ENCODE measurements around the gene ASCL5.
A peak's percentile ranks its signal among the peaks of the same experiment; 100 is the strongest.

ASCL5 gene

DNA sequence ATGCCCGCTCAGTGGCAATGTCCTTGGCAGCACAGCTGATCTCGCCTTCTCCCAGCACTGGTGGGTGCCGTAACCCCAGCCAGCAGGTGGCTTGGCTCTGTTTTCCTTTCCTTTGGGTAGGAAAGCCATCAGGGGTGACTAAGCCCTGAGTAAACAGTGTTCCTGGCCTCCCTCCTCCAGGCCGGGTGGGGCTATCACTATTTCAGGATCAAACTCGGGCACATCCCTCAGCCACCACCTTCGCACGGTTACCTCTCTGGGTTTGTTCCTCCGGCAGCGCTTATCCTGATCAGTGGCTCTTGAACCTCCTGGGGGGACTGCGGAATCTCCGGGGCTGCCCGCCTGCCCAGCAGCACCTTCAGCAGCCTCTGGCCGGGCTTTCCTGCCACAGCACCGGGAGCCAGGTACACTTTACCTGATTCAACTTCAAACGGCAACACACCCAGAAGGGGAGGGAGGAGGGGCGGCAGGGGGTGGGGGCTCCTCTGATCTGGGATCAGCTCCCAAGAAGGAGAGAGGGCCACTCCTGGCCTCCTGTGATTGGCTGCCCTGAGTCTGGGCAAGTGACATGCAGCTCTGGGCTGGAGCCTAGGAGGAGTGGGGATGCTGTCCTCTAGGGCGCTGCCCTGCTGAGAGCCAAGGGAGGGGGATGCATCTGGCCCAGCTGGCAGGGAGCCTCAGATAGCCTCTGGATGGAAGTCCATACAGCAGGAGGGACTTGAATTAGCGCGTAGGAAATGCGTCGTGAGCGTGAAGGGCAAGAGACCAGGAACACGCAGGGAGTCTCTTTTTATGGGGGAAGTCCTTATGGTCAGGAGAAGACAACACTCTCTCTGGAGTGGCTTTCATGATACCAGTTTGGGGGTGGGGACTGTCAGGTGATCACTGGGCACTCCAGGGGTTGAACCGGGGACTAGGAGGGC lies at the start of gene ASCL5:
Gene ASCL5 (minus strand): TSS at position 353 of the 923 bp plus-strand sequence. CDS start 11,812 bp downstream, outside the sequence.
- DNase-seq: no peak
- TF ChIP-seq GATA1 (IDR thresholded peaks at IDR 0.05; ENCODE audit: low read depth, low read length) (no peak), POLR2A (IDR thresholded peaks at IDR 0.05; ENCODE audit: low read length) (no peak)

- TF ChIP-seq GATA1 (IDR thresholded peaks at IDR 0.05; ENCODE audit: low read depth, low read length) (no peak), POLR2A (IDR thresholded peaks at IDR 0.05; ENCODE audit: low read length) (no peak)
- no peak for DNase-seq
These were observed 49.0 kb upstream of the ASCL5 start for GRCh38 chr1:201175820-201176500.

DNA sequence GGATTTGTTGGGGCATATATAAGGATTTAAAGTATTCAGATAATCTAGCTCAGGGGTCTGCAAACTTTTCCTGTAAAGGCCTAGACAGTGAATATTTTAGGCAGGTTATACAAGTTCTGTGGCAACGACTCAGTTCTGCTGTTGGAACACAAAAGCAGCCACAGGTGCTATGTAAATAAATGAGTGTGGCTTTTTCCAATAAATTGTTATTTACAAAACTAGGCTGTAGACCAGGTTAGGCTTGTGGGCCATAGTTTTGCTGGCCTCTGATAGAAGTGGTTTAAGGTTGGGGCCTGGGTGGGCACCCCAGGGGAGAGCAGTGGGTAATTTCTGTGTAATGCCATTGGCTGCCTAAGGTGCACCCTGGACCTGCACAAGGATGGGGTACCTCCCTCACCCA lies 46.8 kb upstream of the ASCL5 start:
- no peak for DNase-seq
- TF ChIP-seq POLR2A (IDR thresholded peaks at IDR 0.05; ENCODE audit: low read length) (no peak), GATA1 (IDR thresholded peaks at IDR 0.05; ENCODE audit: low read depth, low read length) (no peak)

GRCh38 chr1:201172999-201173610 lies 46.1 kb upstream of the ASCL5 start:
- peak; percentile 13 to 16 for DNase-seq
- TF ChIP-seq POLR2A (IDR thresholded peaks at IDR 0.05; ENCODE audit: low read length) (no peak), GATA1 (IDR thresholded peaks at IDR 0.05; ENCODE audit: low read depth, low read length) (no peak)

DNA sequence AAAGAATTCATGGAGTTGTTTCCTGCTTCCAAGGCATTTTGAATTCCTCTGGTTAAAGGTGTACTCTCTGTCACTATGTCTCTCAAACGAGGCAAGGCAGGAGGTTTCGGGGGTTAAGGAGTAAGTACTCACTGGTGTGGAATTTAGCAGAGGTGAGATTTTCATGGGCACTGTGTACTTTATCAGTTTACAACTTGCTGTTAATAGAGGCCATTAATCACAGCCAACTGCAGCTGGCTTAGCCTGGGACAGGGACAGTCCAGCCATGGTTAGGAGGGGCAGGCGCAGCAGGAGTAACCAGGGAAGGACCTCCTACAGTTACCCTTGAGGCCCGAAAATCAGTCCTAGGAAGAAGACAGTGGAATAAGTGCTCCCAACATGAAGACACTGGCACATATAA lies 45.3 kb upstream of the ASCL5 start:
- DNase-seq: no peak

GRCh38 chr1:201171063-201172036 lies 44.4 kb upstream of the ASCL5 start:
- DNase-seq: peak; percentile 62 to 68
- no peak for TF ChIP-seq GATA1 (IDR thresholded peaks at IDR 0.05; ENCODE audit: low read depth, low read length)
- TF ChIP-seq POLR2A (IDR thresholded peaks at IDR 0.05; ENCODE audit: low read length): no peak

More for the DNA sequence above, 45.3 kb upstream of the ASCL5 start:
- TF ChIP-seq POLR2A (IDR thresholded peaks at IDR 0.05; ENCODE audit: low read length) (no peak), GATA1 (IDR thresholded peaks at IDR 0.05; ENCODE audit: low read depth, low read length) (no peak)

DNA sequence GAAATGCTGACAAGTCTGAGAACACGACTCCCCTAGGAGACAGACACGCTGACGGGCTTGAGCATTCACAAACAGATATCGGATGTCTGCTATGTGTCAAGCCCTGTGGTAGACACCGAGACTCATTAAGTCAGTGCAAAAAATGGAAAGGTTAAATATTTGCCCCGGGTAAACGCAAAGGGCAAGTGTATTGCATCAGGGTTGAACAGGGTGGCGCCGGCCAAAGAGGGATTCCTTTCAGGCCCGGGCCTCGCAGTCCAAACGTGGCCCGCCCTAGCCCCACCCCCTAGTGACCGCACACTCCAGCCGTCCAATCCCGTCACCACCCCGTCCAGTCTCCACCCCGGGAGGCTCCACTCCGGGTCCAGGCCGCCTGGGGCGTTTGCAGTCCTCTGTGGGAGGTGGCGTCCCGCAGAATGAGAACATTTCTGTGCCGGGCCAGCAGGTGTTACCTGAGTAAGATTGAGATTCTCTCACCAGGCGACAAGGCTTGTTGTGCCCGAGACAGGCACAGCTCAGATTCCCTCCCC lies 43.6 kb upstream of the ASCL5 start:
- peak; percentile 92 to 95 for DNase-seq
- peak; percentile 48 for TF ChIP-seq POLR2A (IDR thresholded peaks at IDR 0.05; ENCODE audit: low read length)
- no peak for TF ChIP-seq GATA1 (IDR thresholded peaks at IDR 0.05; ENCODE audit: low read depth, low read length)

DNA sequence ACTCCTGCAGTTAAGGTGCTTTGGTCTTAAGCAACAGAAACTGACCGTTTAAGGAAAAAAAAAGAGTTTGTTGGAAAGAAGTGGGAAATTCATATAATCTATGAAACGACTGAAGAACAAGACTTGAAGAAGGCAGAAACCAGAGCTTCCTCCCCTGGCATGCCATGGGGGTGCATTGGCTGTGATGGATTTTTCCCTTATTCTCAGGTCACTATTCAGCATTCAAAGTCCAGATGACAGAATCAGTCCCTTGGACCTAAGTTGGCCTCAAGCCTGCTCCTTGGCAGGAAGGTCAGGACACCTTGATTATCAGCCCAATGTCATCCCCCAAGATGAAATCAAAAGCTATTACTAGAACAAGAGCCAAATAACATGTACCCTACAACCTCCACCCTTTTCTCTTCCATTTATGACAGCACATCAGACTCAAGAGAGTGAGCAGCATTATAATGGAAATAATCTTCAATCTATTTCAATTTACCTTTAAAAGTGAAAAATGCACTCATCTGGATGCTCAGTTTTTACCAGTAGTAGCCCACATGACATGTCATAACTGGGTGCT lies 43.1 kb upstream of the ASCL5 start:
- TF ChIP-seq POLR2A (IDR thresholded peaks at IDR 0.05; ENCODE audit: low read length): no peak
- no peak for TF ChIP-seq GATA1 (IDR thresholded peaks at IDR 0.05; ENCODE audit: low read depth, low read length)
- DNase-seq: peak in 1 of 2 experiments; percentile 40

DNA sequence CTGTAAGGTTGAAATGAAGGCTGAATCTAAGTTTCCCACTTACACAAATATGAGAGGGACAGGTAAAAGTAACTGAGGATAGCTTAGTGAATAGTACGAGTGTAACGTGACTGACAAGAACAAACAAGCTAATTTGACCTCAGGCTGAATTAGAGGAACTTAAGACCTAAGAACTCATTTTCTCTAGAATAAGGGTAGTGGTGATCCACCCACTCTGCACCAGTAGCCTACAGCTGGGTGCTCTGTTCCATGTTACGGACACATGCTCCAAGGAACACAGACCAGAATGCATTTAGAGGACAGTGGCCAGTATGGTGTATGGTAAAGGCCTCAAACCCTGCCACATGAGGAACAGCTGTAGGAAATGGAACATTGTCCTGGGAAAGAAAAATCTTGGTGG lies 42.2 kb upstream of the ASCL5 start:
- DNase-seq: no peak
- no peak for TF ChIP-seq POLR2A (IDR thresholded peaks at IDR 0.05; ENCODE audit: low read length)
- no peak for TF ChIP-seq GATA1 (IDR thresholded peaks at IDR 0.05; ENCODE audit: low read depth, low read length)

DNA sequence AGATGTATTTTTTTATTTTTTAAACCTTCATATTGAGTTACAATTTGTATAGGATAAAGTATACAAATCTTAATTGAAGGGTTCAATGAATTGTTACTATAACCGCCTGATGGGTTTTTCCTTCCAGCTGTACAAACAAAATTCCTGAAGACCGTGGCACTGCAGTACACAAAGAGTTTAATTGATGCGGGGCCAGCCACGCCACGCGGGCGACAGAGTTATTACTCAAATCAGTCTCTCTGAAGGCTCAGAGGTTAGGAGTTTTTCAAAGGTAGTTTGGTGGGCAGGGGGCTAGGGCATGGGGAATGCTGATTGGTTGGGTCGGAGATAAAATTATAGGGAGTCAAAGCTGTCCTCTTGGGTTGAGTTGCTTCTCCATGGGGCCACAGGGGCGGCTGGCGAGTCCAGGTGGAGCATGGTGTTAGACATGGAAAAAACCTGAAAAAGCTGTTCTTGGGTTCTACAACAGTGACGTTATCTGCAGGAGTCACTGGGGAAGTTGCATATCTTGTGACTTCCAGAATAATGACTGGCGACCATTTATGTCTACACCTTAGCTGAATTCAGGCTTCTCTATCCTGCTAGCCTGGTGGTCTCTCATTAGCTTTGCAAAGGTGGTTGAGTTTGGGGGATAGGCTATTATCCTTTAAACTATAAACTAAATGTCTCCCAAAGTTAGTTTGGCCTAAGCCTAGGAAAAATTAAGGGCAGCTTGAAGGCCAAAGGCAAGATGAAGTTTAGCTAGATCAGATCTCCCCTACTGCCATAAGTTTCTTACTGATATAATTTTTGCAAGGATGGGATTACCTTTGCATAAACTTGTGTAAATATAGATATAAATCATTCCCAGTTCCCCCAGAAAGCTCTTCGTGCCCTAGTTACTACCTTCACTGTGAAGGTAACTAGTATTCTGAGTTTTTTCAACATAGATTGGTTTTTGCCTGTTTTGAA lies 40.3 kb upstream of the ASCL5 start:
- DNase-seq: peak; percentile 21 to 26
- TF ChIP-seq POLR2A (IDR thresholded peaks at IDR 0.05; ENCODE audit: low read length): no peak
- TF ChIP-seq GATA1 (IDR thresholded peaks at IDR 0.05; ENCODE audit: low read depth, low read length): no peak

GRCh38 chr1:201164645-201165044 lies 37.7 kb upstream of the ASCL5 start:
- no peak for DNase-seq

More at GRCh38 chr1:201164645-201165044, 37.7 kb upstream of the ASCL5 start:
- TF ChIP-seq POLR2A (IDR thresholded peaks at IDR 0.05; ENCODE audit: low read length): no peak
- TF ChIP-seq GATA1 (IDR thresholded peaks at IDR 0.05; ENCODE audit: low read depth, low read length): no peak

All from erythroblast (primary cell).